Right lobe of liver (tissue), 4 donors: Measurements from ENCODE around the gene PITPNM3.

Experiments
- POLR2A ChIP-seq: fragments of 450-650 bp; IDR thresholded peaks from one replicate; pipeline ENCODE4 v1.6.1; 2017; ENCODE audit warnings: antibody characterized with exemption, mild to moderate bottlenecking
- TF ChIP-seq, protein P1 (sequence below), 4 donors: fragments of 200-600 bp in 3 of 4; fragments of 450-650 bp in 1 of 4; IDR thresholded peaks; one replicate each; pipeline versions ENCODE4 v1.5.1 to v1.8.0; 2016 to 2022; ENCODE audit warnings: antibody characterized with exemption in 4 of 4, mild to moderate bottlenecking in 2 of 4
- donor health status: DM: no; HTN: no; CAD: no.
- donor health status: DM: no; HTN: no; CAD: no.
- donor health status: DM: no; HTN: yes; CAD: no.

DNA sequence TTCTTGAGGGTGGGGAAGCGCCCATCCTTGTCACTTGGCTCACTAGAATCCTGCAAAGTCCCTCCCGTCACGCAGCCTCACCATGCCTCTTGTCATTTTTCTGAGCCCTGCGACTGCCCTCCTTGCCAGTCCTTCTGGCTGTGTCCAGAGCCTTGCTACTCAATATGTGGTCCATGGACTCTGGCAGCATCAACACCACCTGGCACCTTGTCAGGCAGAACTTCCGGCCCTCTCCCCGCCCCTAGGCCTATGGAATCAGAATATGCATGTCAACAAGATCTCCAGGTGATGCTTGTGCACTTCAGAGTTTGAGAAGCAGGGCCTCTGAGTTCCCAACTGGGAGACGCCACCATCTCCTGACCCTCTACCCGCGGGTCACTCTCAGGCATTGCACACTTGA lies 100.0 kb downstream of the PITPNM3 start:
- TF ChIP-seq, protein P1, sequence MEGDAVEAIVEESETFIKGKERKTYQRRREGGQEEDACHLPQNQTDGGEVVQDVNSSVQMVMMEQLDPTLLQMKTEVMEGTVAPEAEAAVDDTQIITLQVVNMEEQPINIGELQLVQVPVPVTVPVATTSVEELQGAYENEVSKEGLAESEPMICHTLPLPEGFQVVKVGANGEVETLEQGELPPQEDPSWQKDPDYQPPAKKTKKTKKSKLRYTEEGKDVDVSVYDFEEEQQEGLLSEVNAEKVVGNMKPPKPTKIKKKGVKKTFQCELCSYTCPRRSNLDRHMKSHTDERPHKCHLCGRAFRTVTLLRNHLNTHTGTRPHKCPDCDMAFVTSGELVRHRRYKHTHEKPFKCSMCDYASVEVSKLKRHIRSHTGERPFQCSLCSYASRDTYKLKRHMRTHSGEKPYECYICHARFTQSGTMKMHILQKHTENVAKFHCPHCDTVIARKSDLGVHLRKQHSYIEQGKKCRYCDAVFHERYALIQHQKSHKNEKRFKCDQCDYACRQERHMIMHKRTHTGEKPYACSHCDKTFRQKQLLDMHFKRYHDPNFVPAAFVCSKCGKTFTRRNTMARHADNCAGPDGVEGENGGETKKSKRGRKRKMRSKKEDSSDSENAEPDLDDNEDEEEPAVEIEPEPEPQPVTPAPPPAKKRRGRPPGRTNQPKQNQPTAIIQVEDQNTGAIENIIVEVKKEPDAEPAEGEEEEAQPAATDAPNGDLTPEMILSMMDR (IDR thresholded peaks at IDR 0.05), result no peak
- no peak for TF ChIP-seq POLR2A
